Measurements from ENCODE around the gene SBF2.

- TF ChIP-seq RNF2 (IDR thresholded peaks at IDR 0.05) (no peak), CTCF (IDR thresholded peaks at IDR 0.05 in 2 of 3, conservative IDR thresholded peaks at IDR 0.05 in 1 of 3; ENCODE audit: insufficient read depth in 2 of 3, low read depth in 1 of 3, low read length in 3 of 3) (no peak), HNRNPLL (IDR thresholded peaks at IDR 0.05; ENCODE audit: low read depth, low read length, poor library complexity, severe bottlenecking) (no peak), POLR2A (conservative IDR thresholded peaks at IDR 0.05) (no peak)
- TF ChIP-seq, protein P1, sequence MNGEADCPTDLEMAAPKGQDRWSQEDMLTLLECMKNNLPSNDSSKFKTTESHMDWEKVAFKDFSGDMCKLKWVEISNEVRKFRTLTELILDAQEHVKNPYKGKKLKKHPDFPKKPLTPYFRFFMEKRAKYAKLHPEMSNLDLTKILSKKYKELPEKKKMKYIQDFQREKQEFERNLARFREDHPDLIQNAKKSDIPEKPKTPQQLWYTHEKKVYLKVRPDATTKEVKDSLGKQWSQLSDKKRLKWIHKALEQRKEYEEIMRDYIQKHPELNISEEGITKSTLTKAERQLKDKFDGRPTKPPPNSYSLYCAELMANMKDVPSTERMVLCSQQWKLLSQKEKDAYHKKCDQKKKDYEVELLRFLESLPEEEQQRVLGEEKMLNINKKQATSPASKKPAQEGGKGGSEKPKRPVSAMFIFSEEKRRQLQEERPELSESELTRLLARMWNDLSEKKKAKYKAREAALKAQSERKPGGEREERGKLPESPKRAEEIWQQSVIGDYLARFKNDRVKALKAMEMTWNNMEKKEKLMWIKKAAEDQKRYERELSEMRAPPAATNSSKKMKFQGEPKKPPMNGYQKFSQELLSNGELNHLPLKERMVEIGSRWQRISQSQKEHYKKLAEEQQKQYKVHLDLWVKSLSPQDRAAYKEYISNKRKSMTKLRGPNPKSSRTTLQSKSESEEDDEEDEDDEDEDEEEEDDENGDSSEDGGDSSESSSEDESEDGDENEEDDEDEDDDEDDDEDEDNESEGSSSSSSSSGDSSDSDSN (IDR thresholded peaks at IDR 0.05; ENCODE audit: borderline replicate concordance in 1 of 2, low read depth in 2 of 2, low read length in 2 of 2): no peak
- TF ChIP-seq, protein P2, sequence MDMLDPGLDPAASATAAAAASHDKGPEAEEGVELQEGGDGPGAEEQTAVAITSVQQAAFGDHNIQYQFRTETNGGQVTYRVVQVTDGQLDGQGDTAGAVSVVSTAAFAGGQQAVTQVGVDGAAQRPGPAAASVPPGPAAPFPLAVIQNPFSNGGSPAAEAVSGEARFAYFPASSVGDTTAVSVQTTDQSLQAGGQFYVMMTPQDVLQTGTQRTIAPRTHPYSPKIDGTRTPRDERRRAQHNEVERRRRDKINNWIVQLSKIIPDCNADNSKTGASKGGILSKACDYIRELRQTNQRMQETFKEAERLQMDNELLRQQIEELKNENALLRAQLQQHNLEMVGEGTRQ (CRISPR knock-in tag; IDR thresholded peaks at IDR 0.05): no peak
Measured at GRCh38 chr11:9951807-9952206, 342.2 kb downstream of the SBF2 start.
